WTC11 (cell line): Measurements from ENCODE around the gene RTKN2. TPM values are rescaled to one million over a fixed set of nuclear protein-coding genes. Genes with fewer than 3 reads are reported as not detected.
A peak's percentile ranks its signal among the peaks of the same experiment; 100 is the strongest.

Experiments
- ATF3 ChIP-seq: sonication (generic); formaldehyde crosslinking; conservative IDR thresholded peaks from 2 replicates; pipeline ENCODE4 v1.8.1; 2022; ENCODE audit warnings: mild to moderate bottlenecking, missing genetic modification reagents
- CREM ChIP-seq: sonication (generic); formaldehyde crosslinking; IDR thresholded peaks from 2 replicates; pipeline ENCODE4 v1.8.1; 2022; ENCODE audit warnings: mild to moderate bottlenecking, missing genetic modification reagents, moderate library complexity
- E2F4 ChIP-seq: sonication (generic); formaldehyde crosslinking; IDR thresholded peaks from 2 replicates; pipeline ENCODE4 v1.8.1; 2022; ENCODE audit warnings: low read depth, mild to moderate bottlenecking, moderate library complexity, missing genetic modification reagents, borderline replicate concordance
- ESRRA ChIP-seq: sonication (generic); formaldehyde crosslinking; IDR thresholded peaks from 2 replicates; pipeline ENCODE4 v1.8.1; 2022; ENCODE audit warnings: mild to moderate bottlenecking, missing genetic modification reagents, borderline replicate concordance
- ETV6 ChIP-seq: sonication (generic); formaldehyde crosslinking; IDR thresholded peaks from 2 replicates; pipeline ENCODE4 v1.8.1; 2022; ENCODE audit warnings: mild to moderate bottlenecking, missing genetic modification reagents
- FOXK1 ChIP-seq: sonication (generic); formaldehyde crosslinking; IDR thresholded peaks from 2 replicates; pipeline ENCODE4 v1.8.0; 2022; ENCODE audit warnings: mild to moderate bottlenecking, moderate library complexity, missing genetic modification reagents
- FOXP4 ChIP-seq: sonication (generic); formaldehyde crosslinking; IDR thresholded peaks from 2 replicates; pipeline ENCODE4 v1.8.0; 2022; ENCODE audit warnings: mild to moderate bottlenecking, missing genetic modification reagents
- GABPB1 ChIP-seq: sonication (generic); formaldehyde crosslinking; IDR thresholded peaks from 2 replicates; pipeline ENCODE4 v1.8.1; 2023; ENCODE audit warnings: mild to moderate bottlenecking, missing genetic modification reagents
- GRHL2 ChIP-seq: fragments of 250-450 bp; sonication (Bioruptor Pico); IDR thresholded peaks from 2 replicates; pipeline ENCODE4 v1.8.0; 2022; ENCODE audit warnings: mild to moderate bottlenecking, moderate library complexity; ENCODE audit not compliant: insufficient replicate concordance, severe bottlenecking
- JAZF1 ChIP-seq: fragments of 250-450 bp; sonication (Bioruptor Pico); IDR thresholded peaks from 2 replicates; pipeline ENCODE4 v1.9.0; 2021; ENCODE audit warnings: moderate library complexity, mild to moderate bottlenecking, inconsistent platforms
- KAT7 ChIP-seq: sonication (generic); formaldehyde crosslinking; IDR thresholded peaks from 2 replicates; pipeline ENCODE4 v1.8.1; 2023; ENCODE audit warnings: missing genetic modification reagents, mild to moderate bottlenecking, borderline replicate concordance
- MYBL2 ChIP-seq: sonication (generic); formaldehyde crosslinking; IDR thresholded peaks from 2 replicates; pipeline ENCODE4 v1.8.1; 2023; ENCODE audit warnings: mild to moderate bottlenecking, moderate library complexity, missing genetic modification reagents
- PRRX2 ChIP-seq: fragments of 250-450 bp; sonication (Bioruptor Pico); IDR thresholded peaks from 2 replicates; pipeline ENCODE4 v1.8.0; 2021; ENCODE audit warnings: mild to moderate bottlenecking
- STAT6 ChIP-seq: sonication (generic); formaldehyde crosslinking; conservative IDR thresholded peaks from 2 replicates; pipeline ENCODE4 v1.8.1; 2023; ENCODE audit warnings: mild to moderate bottlenecking, low read depth, missing genetic modification reagents, moderate library complexity
- TCF7 ChIP-seq: sonication (generic); formaldehyde crosslinking; IDR thresholded peaks from 2 replicates; pipeline ENCODE4 v1.8.0; 2022; ENCODE audit warnings: mild to moderate bottlenecking, low read depth, missing genetic modification reagents, moderate library complexity
- TP53 ChIP-seq: sonication (generic); formaldehyde crosslinking; IDR thresholded peaks from 2 replicates; pipeline ENCODE4 v1.8.1; 2023; ENCODE audit warnings: mild to moderate bottlenecking, missing genetic modification reagents
- USF2 ChIP-seq: sonication (generic); formaldehyde crosslinking; IDR thresholded peaks from 2 replicates; pipeline ENCODE4 v1.8.1; 2023; ENCODE audit warnings: mild to moderate bottlenecking, missing genetic modification reagents, moderate library complexity
- ZBTB43 ChIP-seq: sonication (generic); formaldehyde crosslinking; IDR thresholded peaks from 2 replicates; pipeline ENCODE4 v1.8.1; 2023; ENCODE audit warnings: mild to moderate bottlenecking, missing genetic modification reagents
- ZNF263 ChIP-seq: sonication (generic); formaldehyde crosslinking; IDR thresholded peaks from 2 replicates; pipeline ENCODE4 v1.8.1; 2022; ENCODE audit warnings: low read depth, mild to moderate bottlenecking, moderate library complexity, missing genetic modification reagents
- ZNF425 ChIP-seq: fragments of 250-450 bp; sonication (Bioruptor Pico); conservative IDR thresholded peaks from 2 replicates; pipeline ENCODE4 v1.9.0; 2021; ENCODE audit warnings: mild to moderate bottlenecking
- ZNF532 ChIP-seq: fragments of 250-450 bp; sonication (Bioruptor Pico); IDR thresholded peaks from 2 replicates; pipeline ENCODE4 v1.9.0; 2021; ENCODE audit warnings: mild to moderate bottlenecking, borderline replicate concordance
- ZNF671 ChIP-seq: fragments of 250-450 bp; sonication (Bioruptor Pico); IDR thresholded peaks from 2 replicates; pipeline ENCODE4 v1.8.0; 2021; ENCODE audit warnings: mild to moderate bottlenecking
- total RNA-seq: library from RNA; stranded (reverse); gene quantifications from 3 replicates; pipeline ENCODE4 v1.2.3, GENCODE V29; 2021

The RTKN2 gene
- total RNA-seq, 1 experiment from 2014 or later: 20.5 TPM

GRCh38 chr10:62268399-62269114 is at the start of gene RTKN2 (continued):
- TF ChIP-seq FOXP4 (CRISPR knock-in tag): no peak
- peak; percentile 27; the same call in 1 of the 2 replicates for TF ChIP-seq FOXK1 (CRISPR knock-in tag)
- no peak for TF ChIP-seq TP53 (CRISPR knock-in tag)
- no peak for TF ChIP-seq ATF3
- TF ChIP-seq ZNF263 (CRISPR knock-in tag): no peak
- peak; percentile 99 for TF ChIP-seq MYBL2
- TF ChIP-seq ETV6: peak; percentile 60
- no peak for TF ChIP-seq ESRRA (CRISPR knock-in tag)
- TF ChIP-seq TCF7 (CRISPR knock-in tag): no peak
- peak; percentile 97 for TF ChIP-seq E2F4 (CRISPR knock-in tag)
- no peak for TF ChIP-seq KAT7 (CRISPR knock-in tag)
- TF ChIP-seq JAZF1 (CRISPR knock-in tag): no peak
- TF ChIP-seq ZNF671 (CRISPR knock-in tag): no peak
- no peak for TF ChIP-seq ZNF425 (CRISPR knock-in tag)
- TF ChIP-seq GRHL2 (CRISPR knock-in tag): no peak
- peak; percentile 78; the same call in 1 of the 2 replicates for TF ChIP-seq ZBTB43
- TF ChIP-seq USF2 (CRISPR knock-in tag): no peak
- TF ChIP-seq ZNF532 (CRISPR knock-in tag): no peak
- 0 out of 2 replicates have a peak, but pooled peaks have one; percentile 22 for TF ChIP-seq STAT6 (CRISPR knock-in tag)
- TF ChIP-seq CREM (CRISPR knock-in tag): 0 out of 2 replicates have a peak, but pooled peaks have one; percentile 24
- peak; percentile 75 for TF ChIP-seq GABPB1 (CRISPR knock-in tag)
- no peak for TF ChIP-seq PRRX2 (CRISPR knock-in tag)
